OCI-LY1 (cell line): ENCODE results near the gene LGMN.

Experiments used
- CTCF ChIP-seq: fragments of 200-600 bp; sonication (generic), shearing (Covaris generic); IDR thresholded peaks from 2 replicates; pipeline ENCODE4 v1.5.1; 2017; ENCODE audit warnings: mild to moderate bottlenecking, antibody characterized with exemption, low read length, moderate library complexity, mixed read lengths
- EZH2 ChIP-seq: fragments of 200-600 bp; sonication (generic), shearing (Covaris generic); IDR thresholded peaks from 2 replicates; pipeline ENCODE4 v1.8.0; 2017; ENCODE audit warnings: borderline replicate concordance, mixed run types, mild to moderate bottlenecking, antibody characterized with exemption, low read length, moderate library complexity, mixed read lengths

- no peak for TF ChIP-seq CTCF
- TF ChIP-seq EZH2 = no peak
Measured at GRCh38 chr14:92754966-92755365, 6.5 kb upstream of the LGMN start.
